Thyroid gland (tissue), 4 donors: ENCODE results near the gene SVIL. TPM values are rescaled to one million over a fixed set of nuclear protein-coding genes. Genes with fewer than 3 reads are reported as not detected.
"Not testable (repeated sequence)": the region's sequence is repeated elsewhere in the genome, so short reads cannot be mapped to it uniquely, and the experiment has no call there.

Experiments
- DNase-seq, 2 donors: peaks; one replicate each; pipeline ENCODE4 v3.0.0-alpha.2; 2019
- H3K27ac ChIP-seq, 3 donors: fragments of 200-600 bp; sonication (generic); 1 replicate in 2 of 3; 2 replicates in 1 of 3; pipeline ENCODE4 v1.5.1; 2016 to 2019; ENCODE audit warnings: mild to moderate bottlenecking in 1 of 3, moderate library complexity in 1 of 3
- H3K27me3 ChIP-seq: fragments of 200-600 bp; sonication (generic); one replicate; pipeline ENCODE4 v1.5.1; 2019
- H3K36me3 ChIP-seq, 2 donors: fragments of 200-600 bp; sonication (generic); one replicate each; pipeline ENCODE4 v1.5.1; 2016 to 2019
- H3K4me1 ChIP-seq, 2 donors: fragments of 200-600 bp; sonication (generic); one replicate each; pipeline ENCODE4 v1.5.1; 2017 to 2019
- H3K4me3 ChIP-seq, 3 donors: fragments of 200-600 bp; sonication (generic); replicated peaks in 1 of 3; 1 replicate in 2 of 3; 2 replicates in 1 of 3; pipeline ENCODE4 v1.5.1; 2016; ENCODE audit warnings: mild to moderate bottlenecking in 1 of 3
- H3K9me3 ChIP-seq: fragments of 200-600 bp; sonication (generic); one replicate; pipeline ENCODE4 v1.5.1; 2017
- CTCF ChIP-seq, 6 experiments: fragments of 200-600 bp in 3 of 6; fragments of 450-650 bp in 3 of 6; sonication (generic) in 3 of 6; IDR thresholded peaks; one replicate each; pipeline ENCODE4 v1.5.1; 2016 to 2019; ENCODE audit warnings: antibody characterized with exemption in 6 of 6, mild to moderate bottlenecking in 2 of 6, inconsistent platforms in 1 of 6, moderate library complexity in 1 of 6
- POLR2A ChIP-seq, 2 donors: fragments of 450-650 bp; IDR thresholded peaks; one replicate each; pipeline ENCODE4 v1.6.1; 2017; ENCODE audit warnings: antibody characterized with exemption in 2 of 2, mild to moderate bottlenecking in 2 of 2, moderate library complexity in 1 of 2
- WGBS, 2 donors: methylation state at CpG; one replicate each; pipeline ENCODE4 v1.1.5; 2017; 5-methylcytosine and 5-hydroxymethylcytosine counted together
- intact Hi-C: fragments of 100-400 bp; cut with DNase I; formaldehyde crosslinking; loops from one replicate; pipeline ENCODE4 v1.15.1; 2023
- total RNA-seq, 4 donors: library from RNA; depleted of rRNA; stranded (reverse); fragments of >200 nt; gene quantifications; one replicate each; pipeline ENCODE4 v1.2.3, GENCODE V29; 2016

SVIL gene
- total RNA-seq, 4 donors from 2014 or later = 59.9 to 211 (median 134) TPM

GRCh38 chr10:29563420-29564035 lies 71.2 kb downstream of the SVIL start:
- no peak overlapping the region for H3K27ac ChIP-seq
- peaks cover 0 to 5% of the 10 kb centered on the region in 2 donors for H3K36me3 ChIP-seq
- no peak for DNase-seq
- no peak for TF ChIP-seq CTCF (IDR thresholded peaks at IDR 0.05)
- no peak for TF ChIP-seq POLR2A (IDR thresholded peaks at IDR 0.05)
- H3K4me1 ChIP-seq = peaks cover 5 to 6% of the 10 kb centered on the region in 2 donors
- 94% methylated on average over 7 of the region's 7 CpGs for WGBS, 2 donors
- no peak overlapping the region for H3K4me3 ChIP-seq
- intact Hi-C loops = no loop called here
- H3K9me3 ChIP-seq = no peaks in the 10 kb centered on the region
- H3K27me3 ChIP-seq = no peaks in the 10 kb centered on the region

GRCh38 chr10:29563006-29563405 lies 71.8 kb downstream of the SVIL start:
- 79 to 91% methylated on average over 7 of the region's 7 CpGs for WGBS, 2 donors
- H3K4me3 ChIP-seq, H3K27me3 ChIP-seq, H3K4me1 ChIP-seq, intact Hi-C loops, DNase-seq, H3K36me3 ChIP-seq, H3K27ac ChIP-seq, H3K9me3 ChIP-seq: not testable (repeated sequence)

- TF ChIP-seq CTCF (IDR thresholded peaks at IDR 0.05) (no peak), POLR2A (IDR thresholded peaks at IDR 0.05) (no peak)
- H3K4me1 ChIP-seq = peaks cover 5 to 16% of the 10 kb centered on the region in 2 donors
Observed at GRCh38 chr10:29559996-29560395, 74.8 kb downstream of the SVIL start.

GRCh38 chr10:29557665-29558064 lies 77.1 kb downstream of the SVIL start:
- H3K4me1 ChIP-seq = peaks cover 5 to 16% of the 10 kb centered on the region in 2 donors
- no peaks in the 10 kb centered on the region for H3K27me3 ChIP-seq
- TF ChIP-seq POLR2A (IDR thresholded peaks at IDR 0.05) = no peak
- no peak for TF ChIP-seq CTCF (IDR thresholded peaks at IDR 0.05)
- H3K9me3 ChIP-seq = no peaks in the 10 kb centered on the region
- WGBS, 2 donors = 94 to 100% methylated on average over 3 of the region's 3 CpGs
- DNase-seq = no peak
- no peak overlapping the region for H3K4me3 ChIP-seq
- intact Hi-C loops = no loop called here
- H3K27ac ChIP-seq = no peak overlapping the region
- peaks cover 5 to 21% of the 10 kb centered on the region in 2 donors for H3K36me3 ChIP-seq

More at GRCh38 chr10:29559996-29560395, 74.8 kb downstream of the SVIL start:
- intact Hi-C loops = no loop called here
- no peaks in the 10 kb centered on the region for H3K9me3 ChIP-seq
- H3K4me3 ChIP-seq = no peak overlapping the region
- H3K27me3 ChIP-seq = no peaks in the 10 kb centered on the region
- no peak overlapping the region for H3K27ac ChIP-seq
- DNase-seq = no peak
- H3K36me3 ChIP-seq = peaks cover 0 to 5% of the 10 kb centered on the region in 2 donors
- 38 to 40% methylated on average over 4 of the region's 4 CpGs for WGBS, 2 donors

- Histone ChIP-seq H3K27ac (no peak overlapping the region), H3K36me3 (peaks cover 13 to 21% of the 10 kb centered on the region in 2 donors), H3K4me3 (no peak overlapping the region), H3K9me3 (no peaks in the 10 kb centered on the region), H3K4me1 (peaks cover 5 to 16% of the 10 kb centered on the region in 2 donors), H3K27me3 (no peaks in the 10 kb centered on the region)
- intact Hi-C loops = no loop called here
- TF ChIP-seq CTCF (IDR thresholded peaks at IDR 0.05) (no peak), POLR2A (IDR thresholded peaks at IDR 0.05) (no peak)
- WGBS, 2 donors = 76 to 78% methylated on average over 8 of the region's 8 CpGs
- DNase-seq = no peak
Observed at GRCh38 chr10:29555746-29556481, 78.9 kb downstream of the SVIL start.
